CD4-positive, alpha-beta T cell treated with Interleukin-21 for 1 hour (primary cell): Measurements from ENCODE around the gene FGGY.
"Not testable (repeated sequence)": the region's sequence is repeated elsewhere in the genome, so short reads cannot be mapped to it uniquely, and the experiment has no call there.

Source experiments
- DNase-seq: peaks from one replicate; pipeline ENCODE4 v3.0.0-alpha.2; 2020

Gene FGGY

DNA sequence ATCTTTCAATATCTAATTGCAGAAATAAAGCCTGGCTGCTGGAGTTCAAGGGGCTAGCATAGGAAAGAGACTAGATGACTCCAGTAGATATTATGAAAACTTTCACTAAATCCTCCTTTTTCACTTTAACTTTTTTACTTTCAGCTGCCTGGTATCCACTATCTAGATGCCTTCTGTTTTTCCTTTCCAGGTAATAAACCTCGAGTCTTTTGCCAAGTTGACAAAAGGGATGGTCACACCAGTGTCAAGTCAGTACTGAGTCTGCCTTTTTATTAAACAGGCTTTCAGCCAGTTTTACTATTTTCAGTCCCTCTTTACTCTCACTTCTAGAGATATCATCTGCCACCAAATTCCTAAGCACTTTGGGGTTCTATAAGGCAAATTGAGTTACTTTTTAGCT is 195.6 kb downstream of the FGGY start:
- no peak for DNase-seq

DNA sequence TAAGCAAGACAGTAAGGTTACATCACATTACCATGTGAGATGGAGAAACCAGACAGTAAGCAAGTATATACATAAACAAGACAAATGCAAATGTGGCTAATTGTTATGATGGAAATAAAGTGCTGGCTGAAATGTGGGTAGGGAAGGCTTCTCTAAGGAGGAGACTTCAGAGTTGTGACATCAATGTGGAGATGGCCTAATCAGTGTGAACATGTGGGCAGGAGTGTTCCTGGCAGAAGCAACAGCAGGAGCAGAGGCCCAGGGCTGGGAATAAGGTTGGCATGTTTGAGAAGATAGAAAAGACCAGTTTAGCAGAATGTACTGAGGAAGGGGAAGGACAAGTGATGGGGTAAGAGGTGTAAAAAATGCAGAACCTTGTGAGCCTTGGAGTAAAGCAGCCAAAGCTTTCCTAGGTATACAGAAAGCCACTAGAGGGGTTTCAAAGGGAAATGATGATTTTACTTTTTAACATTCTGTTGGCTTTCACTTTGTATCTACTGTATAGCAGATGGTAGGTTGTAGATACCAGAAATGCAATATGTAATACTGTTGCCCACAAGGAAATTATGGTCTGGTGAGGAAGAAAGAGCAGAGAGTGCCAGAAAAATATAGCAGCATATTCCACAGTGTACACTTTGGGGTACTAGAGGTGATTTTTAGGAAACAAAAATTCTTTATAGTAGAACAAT is 197.4 kb downstream of the FGGY start:
- no peak for DNase-seq

DNA sequence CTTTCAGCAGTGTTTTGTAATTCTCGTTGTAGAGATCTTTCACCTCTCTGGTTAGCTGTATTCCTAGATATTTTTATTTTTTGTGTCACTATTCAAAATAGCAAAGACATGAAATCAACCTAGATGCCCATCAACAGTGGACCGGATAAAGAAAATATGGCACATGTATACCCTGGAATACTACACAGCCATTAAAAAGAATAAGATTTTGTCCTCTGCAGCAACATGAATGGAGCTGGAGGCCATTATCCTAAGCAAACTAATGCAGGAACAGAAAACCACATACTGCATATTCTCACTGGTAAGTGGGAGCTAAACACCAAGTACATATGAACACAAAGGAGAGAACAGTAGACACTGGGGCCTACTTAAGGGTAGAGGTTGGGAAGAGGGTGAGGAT is 199.3 kb downstream of the FGGY start:
- DNase-seq, result not testable (repeated sequence)

DNA sequence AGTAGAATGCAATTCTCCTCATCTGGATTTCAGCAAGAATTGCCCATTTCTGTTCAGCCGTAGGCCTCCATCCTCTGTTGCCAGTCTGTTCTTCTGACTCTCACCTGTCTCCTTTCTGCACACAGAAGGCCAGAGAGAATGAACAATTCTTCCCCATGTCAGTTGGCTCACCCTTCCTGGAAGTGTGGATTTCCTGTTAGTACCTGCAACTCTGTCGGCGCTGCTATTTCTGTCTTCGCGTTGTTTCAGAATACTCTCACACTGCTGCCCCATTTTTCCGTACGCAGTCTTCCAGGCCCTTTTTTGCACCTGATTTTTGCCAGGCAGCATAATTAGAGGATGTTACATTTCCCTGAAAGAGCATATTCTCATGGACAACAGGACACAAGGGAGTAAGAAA is 200.7 kb downstream of the FGGY start:
- DNase-seq, result no peak

DNA sequence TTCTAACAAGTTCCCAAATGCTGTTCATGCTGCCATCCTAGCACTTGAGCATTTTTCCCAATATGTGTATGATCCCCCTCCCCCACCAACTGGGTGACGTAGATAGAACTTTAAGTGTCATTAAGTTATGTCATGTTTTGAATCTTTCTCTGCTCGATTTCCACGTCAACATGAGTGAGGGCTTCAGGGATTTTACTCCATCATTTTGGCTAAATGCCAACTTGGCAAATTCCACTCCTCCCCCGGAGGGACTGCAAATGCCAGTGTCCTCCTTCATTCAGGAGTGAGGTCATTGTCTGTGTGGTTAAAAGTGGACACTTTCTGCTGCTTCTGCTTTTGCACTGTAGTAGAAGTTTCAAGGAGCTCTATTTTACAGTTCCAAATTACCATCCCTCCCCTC is 201.7 kb downstream of the FGGY start:
- no peak for DNase-seq

DNA sequence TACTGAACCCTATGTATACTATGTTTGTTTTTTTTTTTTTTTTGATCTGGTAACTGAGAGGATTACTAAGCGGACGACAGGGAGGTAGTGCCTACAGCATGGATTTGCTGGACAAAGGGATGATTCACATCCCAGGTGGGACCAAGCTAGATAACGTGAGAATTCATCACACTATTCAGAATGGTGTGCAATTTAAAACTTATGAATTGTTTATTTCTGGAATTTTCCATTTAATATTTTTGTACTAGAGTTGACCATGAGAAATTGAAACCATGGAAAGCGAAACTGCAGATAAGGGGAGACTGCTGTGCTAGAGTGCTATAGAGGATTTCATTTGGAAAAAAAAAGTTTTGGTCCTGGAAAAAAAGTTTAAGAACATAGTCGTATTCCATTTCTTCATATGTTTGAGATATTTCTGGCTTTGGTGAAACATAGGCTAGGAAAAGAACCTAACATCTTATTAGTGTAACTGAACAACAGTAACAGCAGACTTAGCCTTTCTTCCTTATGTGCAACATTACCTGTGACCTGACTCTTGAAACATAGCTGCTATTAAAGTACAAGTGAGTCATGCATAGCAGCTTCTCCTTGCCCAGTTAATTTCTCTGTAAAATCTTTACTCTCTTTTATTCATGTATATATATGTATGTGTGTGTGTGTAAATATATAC is 202.5 kb downstream of the FGGY start:
- DNase-seq, result no peak

DNA sequence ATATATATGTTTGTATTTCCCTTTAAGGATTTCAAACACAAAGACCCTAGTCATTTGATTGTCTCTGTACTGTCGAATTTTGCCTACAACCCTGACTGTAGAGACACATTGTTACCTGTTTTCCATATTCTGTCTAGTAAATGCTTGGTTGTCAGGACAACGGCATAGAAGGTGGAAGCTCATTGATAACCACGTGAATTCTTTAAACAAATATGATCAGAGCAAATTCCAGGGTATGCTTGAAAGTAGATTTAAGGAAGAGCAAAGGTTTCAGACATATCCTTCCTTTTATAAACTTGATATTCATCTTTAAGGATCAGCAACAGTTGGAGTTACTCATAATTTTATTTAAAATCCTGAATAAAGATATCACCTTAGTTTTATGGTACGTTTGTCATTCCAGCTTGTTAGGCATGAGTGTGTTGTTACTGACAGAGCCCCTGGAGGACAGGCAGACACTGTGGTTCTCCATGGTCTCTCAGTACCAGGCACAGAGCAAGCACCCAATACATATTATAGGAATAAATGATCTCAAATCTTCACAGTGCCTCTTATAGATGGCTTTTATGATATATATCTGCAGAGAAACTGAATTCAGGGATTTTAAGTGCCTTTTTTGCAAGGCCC is 203.2 kb downstream of the FGGY start:
- DNase-seq, result no peak

DNA sequence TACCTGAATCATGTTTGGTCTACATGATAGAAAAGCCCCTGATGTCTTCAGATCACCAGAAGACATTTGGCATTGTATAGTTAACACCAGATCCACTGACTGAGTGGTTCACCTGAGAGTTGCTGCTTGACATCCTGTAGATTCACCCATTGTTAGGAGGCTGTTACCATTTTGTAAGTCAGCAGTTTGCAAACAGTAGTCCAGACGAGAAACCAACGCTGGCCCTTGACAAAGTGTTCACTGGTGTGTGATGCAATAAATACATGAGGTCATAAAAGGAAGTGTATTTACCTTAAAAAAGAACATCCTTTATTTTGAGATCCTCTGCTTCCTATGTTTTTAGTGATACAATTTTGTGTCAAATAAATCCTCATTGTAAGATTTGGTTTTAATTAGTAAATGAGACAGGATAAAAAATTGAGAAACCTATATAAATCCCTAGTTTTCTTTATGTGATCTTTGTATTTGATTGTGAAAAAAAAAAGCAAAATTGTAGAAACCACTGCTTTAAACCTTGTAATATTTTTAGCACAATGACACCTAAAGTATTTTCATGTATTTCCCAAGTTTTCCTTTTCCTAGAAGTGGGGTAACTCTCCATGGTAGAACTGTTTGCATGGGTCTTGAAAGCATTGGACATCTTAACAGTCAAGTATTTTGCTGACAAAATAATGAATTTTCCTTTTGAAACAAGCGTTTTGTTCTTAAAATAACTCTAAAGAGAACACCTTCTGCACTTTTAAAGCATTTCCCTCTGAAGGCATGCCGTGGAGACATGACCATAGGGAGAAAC is 204.3 kb downstream of the FGGY start:
- DNase-seq, result no peak

DNA sequence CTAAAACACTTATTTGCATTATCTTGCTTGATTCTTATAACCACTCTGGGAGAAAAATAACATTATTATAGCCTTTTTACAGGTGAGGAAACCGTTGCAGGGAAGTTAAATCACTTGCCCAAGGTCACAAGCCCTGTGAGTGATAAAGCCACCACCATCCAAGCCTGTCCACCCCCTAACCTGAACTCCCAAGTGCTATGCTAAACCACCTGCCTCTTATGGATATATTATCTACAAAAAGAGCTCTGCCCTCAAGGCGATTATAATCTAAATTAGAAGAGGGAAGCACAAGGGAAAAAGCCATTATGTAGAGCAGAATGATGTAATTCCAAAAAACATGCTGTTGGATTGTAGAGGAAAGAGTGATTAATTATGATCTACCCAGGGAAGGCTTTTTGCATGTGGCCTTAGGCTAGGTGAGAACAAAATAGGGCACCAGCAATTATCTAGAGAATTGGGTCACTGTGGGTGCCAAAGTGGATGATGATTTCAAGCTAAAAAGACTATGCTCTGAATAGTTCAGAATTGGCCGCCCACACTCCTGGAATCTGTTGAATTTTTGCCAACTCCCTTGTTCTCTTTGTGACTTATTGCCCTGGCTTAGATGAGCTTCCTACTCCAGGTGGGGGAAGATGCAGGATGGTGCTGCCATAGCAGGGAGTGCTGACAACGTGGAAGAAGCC is 205.3 kb downstream of the FGGY start:
- no peak for DNase-seq

DNA sequence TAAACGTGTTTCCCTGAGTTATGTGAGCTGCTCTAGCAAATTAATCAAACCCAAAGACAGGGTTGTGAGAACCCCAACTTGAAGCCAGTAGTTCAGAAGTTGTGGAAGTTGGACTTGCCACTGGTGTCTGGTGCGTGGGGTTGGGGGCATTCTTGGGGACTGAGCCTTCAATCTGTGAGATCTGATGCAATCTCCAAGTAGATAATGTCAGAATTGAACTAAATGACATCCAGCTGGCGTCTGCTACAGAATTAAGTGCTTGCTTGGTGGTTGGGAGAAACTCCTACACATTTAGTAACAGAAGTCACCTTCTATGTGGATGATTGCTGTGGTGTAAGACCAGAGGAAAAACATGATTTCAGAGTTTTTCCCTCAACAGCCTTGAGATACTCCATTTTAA is 207.4 kb downstream of the FGGY start:
- DNase-seq, result no peak

DNA sequence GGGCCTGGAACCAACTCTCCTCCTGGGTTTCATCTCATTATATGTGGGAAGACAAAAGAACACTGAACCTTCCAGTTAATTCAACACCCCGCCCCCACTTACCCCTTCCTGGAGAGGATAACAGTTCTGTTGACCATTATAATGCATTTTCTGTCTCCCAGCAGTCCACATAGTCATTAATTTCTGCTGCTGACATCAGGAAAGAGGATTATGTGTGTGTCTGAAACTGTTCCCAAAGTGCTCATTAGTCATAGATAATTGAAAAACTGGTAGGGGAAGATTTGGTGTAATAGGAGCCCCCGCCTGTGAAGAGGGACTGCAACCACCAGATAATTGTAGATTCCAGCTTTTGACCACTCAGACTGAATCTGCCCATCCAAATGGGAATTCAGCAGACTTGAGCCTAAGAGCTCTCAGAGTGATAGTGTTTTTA is 208.7 kb downstream of the FGGY start:
- no peak for DNase-seq

DNA sequence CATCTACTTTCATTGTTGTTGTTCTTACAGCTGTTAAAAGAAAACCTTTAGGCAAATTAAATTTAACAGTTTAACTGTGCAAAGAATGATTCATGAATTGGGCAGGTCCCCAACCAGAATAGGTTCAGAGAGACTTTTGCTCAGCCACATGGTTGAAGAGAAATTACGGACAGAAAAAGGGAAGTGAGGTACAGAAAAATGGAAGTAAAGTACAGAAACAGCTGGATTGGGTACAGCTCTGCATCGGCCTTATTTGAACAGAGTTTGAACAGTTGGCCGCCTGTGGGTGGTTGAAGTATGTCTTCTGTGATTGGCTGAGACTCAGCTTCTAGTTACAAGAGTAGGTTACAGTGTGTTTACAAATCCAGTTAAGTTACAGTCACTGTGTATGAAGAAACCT is 210.1 kb downstream of the FGGY start:
- peak; percentile 1 for DNase-seq

DNA sequence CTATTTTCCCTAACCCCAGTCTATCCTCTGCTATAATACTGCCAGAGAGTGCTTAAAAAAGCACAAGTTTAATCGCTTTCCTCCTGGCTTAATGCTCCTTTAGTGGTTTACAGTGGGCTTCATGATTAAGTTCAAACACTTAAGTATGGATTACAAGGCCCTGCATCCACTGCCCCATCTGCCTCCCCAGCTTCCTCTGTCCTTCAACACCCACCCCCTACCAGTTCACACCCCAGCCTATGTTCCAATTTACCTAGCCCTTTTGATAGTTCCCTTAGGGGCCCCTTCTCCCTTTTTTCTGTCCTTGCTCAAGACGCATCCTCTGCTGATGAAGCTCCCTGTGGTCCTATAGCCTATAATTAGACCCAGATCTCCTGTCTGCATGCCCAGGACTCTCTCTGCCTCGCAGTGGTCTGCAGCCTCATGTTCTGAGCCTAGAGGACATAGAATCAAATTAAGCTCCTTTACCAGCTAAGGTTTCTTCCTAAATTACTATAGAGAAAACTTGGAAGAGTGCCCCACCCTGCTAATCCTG is 212.5 kb downstream of the FGGY start:
- no peak for DNase-seq

DNA sequence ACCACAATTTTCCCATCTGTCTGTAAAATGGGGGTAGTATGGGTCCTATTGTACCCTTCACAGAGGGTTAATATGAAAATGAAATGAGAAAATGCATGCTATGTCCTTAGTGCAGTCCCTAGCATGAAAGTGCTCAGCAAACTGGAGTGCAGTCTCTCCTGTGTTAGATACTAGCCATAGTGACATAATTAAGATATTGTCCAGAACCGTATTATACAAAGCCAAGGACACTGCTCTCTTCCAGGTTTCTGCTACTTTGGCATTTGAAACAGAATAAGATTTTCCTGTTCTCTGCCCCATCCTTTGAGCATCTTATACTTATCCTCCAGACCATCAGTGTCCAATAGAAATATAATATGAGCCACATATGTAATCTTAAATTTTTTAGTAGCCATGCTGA is 213.4 kb downstream of the FGGY start:
- DNase-seq, result no peak

DNA sequence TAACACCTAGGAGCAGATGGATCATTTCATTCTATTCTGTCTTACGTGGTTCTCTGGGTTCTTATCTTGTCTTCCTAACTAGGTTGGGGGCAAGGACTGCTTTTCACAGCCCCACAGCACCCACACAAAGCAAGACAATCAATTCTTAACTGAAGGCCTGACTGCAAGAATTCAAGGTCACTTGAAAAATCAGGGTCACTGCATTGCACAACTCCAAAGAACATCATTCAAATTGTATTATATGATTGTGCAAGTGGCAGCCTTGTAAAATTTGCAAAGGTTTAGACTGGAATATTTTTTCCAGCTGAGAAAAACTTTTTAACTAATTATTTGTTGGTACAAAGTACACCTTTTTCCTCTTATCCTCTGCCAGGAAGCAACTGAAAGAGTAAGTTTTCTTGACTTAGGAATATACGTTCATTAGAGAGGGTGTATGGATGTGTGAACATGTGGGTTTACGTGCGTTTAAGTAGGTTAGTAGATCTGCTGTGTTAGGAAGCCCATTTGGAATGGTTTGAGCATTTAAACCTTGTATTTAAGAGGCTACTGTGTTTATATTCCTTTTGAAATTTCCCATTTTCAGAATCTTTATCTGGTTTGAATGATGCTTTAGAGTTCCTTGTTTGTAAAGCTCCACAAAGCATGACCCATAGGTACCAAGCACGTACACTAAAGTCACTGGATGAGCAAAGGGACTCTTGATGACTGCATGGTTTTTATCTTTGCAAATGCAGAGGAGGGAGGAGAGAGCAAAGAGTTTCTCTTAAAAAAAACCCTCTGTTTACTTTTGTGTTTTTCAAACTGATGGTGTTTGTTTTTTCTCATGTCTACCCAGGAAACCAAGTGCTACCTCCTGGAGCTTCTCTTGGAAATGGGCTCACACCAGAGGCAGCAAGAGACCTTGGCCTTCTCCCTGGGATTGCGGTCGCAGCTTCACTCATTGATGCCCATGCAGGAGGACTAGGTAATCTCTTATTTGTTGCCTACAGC is 214.9 kb downstream of the FGGY start:
- DNase-seq, result no peak

DNA sequence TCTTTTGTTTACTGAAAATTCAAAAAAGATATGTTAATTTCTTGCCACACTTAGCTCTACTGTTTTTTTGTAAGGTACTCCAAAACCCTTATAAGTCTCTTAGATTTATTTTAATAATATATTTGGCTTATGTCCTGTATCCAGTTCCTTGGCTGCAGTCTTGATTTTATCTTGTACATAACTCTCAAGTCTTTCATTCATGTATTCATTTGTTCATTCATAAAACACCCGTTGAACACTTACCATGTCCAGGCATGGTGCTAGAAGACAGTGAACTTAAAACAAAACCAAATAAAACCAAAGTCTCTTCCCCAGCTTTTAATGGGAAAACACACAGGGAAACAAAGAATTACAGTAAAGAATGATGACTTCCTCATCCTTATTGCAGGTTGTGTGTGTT is 215.8 kb downstream of the FGGY start:
- no peak for DNase-seq

DNA sequence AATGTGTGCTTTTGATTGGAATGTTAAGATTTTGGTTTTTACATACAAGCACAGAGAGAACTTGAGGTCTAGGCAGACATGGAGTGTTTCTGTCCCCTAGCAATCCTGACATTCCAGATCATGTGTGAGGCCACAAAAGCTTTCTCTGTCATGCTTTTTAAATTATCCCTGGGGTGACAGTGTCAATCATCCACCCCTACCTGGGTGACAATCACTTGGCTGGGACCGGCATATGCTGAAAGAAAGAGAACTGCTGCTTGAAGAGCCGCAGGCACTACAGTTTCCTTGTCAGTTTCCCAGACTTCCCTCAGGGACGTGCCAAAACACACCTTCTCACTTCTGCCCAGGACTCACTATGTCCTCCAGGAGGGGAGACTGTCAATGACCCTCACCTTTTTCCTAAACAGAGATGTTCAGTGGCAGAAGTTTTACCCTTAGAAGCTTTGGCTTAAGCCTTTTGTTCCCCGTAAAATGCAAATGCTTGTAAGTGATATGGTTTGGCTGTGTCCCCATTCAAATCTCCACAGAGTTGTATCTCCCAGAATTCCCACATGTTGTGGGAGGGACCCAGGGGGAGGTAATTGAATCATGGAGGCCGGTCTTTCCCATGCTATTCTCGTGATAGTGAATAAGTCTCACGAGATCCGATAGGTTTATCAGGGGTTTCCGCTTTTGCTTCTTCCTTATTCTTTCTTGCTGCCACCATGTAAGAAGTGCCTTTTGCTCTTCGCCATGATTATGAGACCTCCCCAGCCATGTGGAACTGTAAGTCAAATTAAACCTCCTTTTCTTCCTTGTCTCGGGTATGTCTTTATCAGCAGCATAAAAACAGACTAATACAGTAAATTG is 217.4 kb downstream of the FGGY start:
- DNase-seq, result no peak

DNA sequence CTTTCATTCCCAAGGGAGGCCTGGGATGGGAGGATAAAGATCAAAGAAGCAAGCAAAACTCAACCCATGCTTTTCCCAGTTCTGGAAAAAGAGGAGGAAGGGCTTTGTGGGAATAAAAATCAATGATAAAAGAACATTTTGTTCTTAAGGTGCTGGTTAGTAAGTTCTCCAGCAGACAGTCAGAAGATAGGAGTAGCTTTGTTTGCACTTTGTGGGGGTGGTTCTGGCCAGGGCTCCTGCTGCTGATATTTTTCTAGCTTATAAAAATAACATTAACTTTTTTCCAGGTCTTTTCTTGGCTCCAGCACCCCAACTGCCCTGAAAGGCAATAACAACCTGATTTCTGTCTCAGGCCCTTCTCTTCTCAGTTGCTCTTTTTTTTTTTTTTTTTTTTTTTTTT is 220.0 kb downstream of the FGGY start:
- DNase-seq, result no peak

DNA sequence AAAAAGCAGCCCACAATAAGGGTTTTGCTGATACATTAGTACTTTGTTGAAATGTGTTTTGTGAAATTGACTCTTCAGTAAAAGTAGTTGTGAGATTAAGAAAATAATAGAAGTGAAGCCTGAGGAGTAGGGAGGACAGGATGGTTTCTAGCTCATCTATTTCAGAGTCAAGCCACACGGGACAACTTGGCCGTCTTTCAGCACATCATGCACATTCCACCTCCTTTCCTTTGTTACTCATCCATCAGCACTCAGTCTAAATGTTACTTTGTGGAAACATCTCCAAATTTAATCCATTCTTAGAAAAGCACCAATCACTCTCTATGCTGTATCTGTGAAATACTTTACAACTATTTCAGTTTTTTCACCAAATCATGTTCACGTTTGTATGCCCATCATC is 223.3 kb downstream of the FGGY start:
- no peak for DNase-seq

DNA sequence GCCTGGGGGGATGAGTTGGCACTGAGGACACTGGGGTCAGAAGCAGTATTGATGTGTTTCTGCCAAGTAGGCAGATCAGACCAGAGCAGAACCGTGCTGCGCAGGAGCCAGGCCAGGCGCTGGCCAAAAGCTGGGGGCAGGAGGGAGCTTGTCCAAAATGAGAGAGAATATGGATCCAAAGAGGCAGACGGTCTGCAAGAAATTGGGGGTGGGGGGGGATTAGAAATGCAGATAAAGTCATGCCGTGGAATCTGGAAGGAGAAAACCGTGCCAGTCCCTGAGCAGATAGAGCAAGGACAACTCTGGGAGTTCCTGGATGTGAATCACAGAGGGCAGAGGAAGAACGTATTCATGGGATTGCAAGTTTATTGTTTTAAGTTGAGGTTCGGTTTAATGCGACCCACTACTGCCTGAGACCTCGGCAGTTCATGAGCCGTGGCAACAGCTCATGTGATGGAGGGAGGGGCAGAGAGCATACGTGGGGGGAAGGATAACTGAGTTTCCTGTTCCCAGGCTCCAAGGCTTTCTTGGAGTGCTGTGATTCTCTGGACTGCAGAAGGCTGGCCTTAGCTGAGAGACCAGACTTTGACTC is 224.0 kb downstream of the FGGY start:
- no peak for DNase-seq
